ENCODE measurements around the gene ZNF594. TPM values are rescaled to one million over a fixed set of nuclear protein-coding genes. Genes with fewer than 3 reads are reported as not detected.

ZNF594 gene
- total RNA-seq, 1 experiment from 2014 or later = 10.1 TPM

DNA sequence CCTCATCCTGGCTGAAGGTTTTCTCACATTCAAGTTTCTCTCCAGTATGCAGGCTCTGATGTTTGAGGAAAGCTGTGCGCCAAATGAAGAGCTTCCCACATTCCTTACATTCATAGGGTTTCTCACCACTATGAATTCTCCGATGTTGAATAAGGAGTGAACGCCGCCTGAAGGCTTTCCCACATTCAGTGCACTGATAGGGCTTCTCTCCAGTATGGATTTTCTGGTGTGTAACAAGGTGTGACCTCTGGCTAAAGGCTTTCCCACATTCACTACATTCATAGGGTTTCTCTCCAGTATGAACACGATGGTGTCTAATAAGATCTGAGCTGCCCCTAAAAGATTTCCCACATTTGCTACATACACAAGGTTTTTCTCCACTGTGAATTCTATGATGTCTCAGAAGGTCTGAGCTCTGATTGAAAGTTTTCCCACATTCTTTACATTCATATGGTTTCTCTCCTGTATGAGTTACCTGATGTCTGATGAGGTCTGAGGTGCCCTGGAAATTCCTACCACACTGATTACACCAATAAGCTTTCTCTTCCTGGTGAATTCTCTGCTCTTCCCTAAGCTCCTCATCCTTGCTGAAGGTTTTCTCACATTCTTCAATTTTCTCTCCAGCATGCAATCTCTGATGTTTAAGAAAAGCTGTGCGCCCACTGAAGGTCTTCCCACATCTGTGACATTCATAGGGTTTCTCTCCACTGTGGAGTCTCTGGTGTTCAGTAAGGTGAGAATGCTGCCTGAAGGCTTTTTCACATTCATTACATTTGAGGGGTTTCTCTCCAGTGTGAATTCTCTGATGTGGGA is 8.9 kb downstream of the ZNF594 start:
- H3K4me3 Mint-ChIP-seq = no peak overlapping the region
- peaks cover 46% of the 10 kb centered on the region for H3K27me3 Mint-ChIP-seq (ENCODE audit: low read depth)
- CTCF ChIA-PET = no interaction called here

More for the DNA sequence above, 8.9 kb downstream of the ZNF594 start:
- Mint-ChIP-seq H3K9me3 (peaks cover 90% of the 10 kb centered on the region), H3K36me3 (peaks cover 92% of the 10 kb centered on the region), H3K4me1 (no peaks in the 10 kb centered on the region), H3K27ac (no peak overlapping the region)
- ATAC-seq = no peak
- POLR2A ChIA-PET = interaction anchor here (0.6 kb wide), 1 partner anchor 1193 kb away, joined by 3 read pairs; no protein-coding TSS in a partner anchor
- no peak for DNase-seq (ENCODE audit: low spot score)
- no peak for TF ChIP-seq SMAD4 (CRISPR knock-in tag; IDR thresholded peaks at IDR 0.05)
- no peak for TF ChIP-seq MXD4 (CRISPR knock-in tag; IDR thresholded peaks at IDR 0.05; ENCODE audit: borderline replicate concordance)
- TF ChIP-seq JUN (CRISPR knock-in tag; IDR thresholded peaks at IDR 0.05) = no peak
- no peak for TF ChIP-seq ZNF532 (CRISPR knock-in tag; IDR thresholded peaks at IDR 0.05; ENCODE audit: borderline replicate concordance)
- TF ChIP-seq, protein P1, sequence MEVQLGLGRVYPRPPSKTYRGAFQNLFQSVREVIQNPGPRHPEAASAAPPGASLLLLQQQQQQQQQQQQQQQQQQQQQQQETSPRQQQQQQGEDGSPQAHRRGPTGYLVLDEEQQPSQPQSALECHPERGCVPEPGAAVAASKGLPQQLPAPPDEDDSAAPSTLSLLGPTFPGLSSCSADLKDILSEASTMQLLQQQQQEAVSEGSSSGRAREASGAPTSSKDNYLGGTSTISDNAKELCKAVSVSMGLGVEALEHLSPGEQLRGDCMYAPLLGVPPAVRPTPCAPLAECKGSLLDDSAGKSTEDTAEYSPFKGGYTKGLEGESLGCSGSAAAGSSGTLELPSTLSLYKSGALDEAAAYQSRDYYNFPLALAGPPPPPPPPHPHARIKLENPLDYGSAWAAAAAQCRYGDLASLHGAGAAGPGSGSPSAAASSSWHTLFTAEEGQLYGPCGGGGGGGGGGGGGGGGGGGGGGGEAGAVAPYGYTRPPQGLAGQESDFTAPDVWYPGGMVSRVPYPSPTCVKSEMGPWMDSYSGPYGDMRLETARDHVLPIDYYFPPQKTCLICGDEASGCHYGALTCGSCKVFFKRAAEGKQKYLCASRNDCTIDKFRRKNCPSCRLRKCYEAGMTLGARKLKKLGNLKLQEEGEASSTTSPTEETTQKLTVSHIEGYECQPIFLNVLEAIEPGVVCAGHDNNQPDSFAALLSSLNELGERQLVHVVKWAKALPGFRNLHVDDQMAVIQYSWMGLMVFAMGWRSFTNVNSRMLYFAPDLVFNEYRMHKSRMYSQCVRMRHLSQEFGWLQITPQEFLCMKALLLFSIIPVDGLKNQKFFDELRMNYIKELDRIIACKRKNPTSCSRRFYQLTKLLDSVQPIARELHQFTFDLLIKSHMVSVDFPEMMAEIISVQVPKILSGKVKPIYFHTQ (CRISPR knock-in tag; IDR thresholded peaks at IDR 0.05) = no peak
- no peak for TF ChIP-seq GTF2I (CRISPR knock-in tag; conservative IDR thresholded peaks at IDR 0.05)
- no peak for TF ChIP-seq TP53 (CRISPR knock-in tag; IDR thresholded peaks at IDR 0.05)
- no peak for TF ChIP-seq IRF1 (CRISPR knock-in tag; IDR thresholded peaks at IDR 0.05)
- TF ChIP-seq, protein P2, sequence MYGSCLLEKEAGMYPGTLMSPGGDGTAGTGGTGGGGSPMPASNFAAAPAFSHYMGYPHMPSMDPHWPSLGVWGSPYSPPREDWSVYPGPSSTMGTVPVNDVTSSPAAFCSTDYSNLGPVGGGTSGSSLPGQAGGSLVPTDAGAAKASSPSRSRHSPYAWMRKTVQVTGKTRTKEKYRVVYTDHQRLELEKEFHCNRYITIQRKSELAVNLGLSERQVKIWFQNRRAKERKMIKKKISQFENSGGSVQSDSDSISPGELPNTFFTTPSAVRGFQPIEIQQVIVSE (CRISPR knock-in tag; IDR thresholded peaks at IDR 0.05; ENCODE audit: borderline replicate concordance) = no peak

All from WTC11 (cell line).